Measurements from ENCODE around the gene COX19.
"Not testable (repeated sequence)": the region's sequence is repeated elsewhere in the genome, so short reads cannot be mapped to it uniquely, and the experiment has no call there.

Gene COX19

DNA sequence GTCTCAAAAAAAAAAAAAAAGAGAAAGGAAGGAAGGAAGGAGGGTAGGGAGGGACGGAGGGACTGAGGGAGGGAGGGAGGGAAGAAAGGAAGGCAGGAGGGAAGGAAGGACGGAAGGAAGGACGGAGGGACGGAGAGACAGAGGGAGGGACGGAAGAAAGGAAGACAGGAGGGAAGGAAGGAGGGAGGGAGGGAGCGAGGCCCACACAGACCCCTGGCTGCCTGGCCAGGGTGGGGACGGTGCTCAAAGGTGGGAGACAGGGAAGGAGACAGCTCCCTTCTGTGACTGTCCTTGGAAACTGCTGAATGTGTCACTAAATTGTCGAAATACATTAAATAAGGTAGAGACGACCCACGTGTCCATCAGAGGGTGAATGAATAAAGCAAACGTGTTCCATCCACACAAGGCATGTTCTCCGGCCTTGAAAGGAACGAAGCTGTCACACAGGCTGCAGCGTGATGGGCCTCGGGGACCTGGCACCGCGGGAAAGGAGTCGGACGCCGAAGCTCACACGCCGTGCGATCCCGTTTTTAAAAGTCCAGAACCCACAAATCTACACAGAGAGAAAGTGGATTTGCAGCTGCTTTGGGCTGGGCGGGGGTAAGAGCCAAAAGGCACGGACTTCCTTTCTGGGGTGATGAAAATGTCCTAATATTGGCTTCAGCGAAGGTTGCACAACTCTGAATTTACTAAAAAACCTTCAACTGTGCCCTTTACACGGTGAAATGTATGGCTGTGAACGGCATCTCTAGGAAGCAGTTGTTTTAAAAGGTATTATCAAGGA, 44.2 kb downstream of the COX19 start:
- no peak overlapping the region for H3K4me3 ChIP-seq (ENCODE audit: low read depth, low read length)
- TF ChIP-seq CTCF (IDR thresholded peaks at IDR 0.05; ENCODE audit: low read depth, low read length, missing control alignments): no peak
- DNase-seq (ENCODE audit: low read depth): no peak

DNA sequence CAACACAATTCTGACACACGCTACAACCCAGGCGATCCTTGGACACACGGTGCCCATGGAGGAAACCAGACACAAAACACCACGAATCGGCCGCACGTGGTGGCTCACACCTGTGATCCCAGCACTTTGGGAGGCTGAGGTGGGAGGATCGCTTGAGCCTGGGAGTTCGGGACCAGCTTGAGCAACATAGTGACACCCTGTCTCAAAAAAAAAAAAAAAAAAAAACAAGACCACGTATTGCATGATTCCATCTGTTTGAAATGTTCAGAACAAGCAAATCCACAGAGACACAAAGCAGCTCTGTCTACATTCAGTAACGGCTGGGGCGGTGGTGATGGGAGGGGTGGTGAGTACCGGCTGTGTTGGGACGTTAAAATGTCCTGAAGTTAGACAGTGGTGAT, 46.0 kb downstream of the COX19 start:
- no peak for DNase-seq (ENCODE audit: low read depth)
- TF ChIP-seq CTCF (IDR thresholded peaks at IDR 0.05; ENCODE audit: low read depth, low read length, missing control alignments): no peak
- no peak overlapping the region for H3K4me3 ChIP-seq (ENCODE audit: low read depth, low read length)

- no peak overlapping the region for H3K4me3 ChIP-seq (ENCODE audit: low read depth, low read length)
- no peak for DNase-seq (ENCODE audit: low read depth)
- TF ChIP-seq CTCF (IDR thresholded peaks at IDR 0.05; ENCODE audit: low read depth, low read length, missing control alignments): no peak
Measured at GRCh38 chr7:927031-927671, 48.2 kb downstream of the COX19 start.

DNA sequence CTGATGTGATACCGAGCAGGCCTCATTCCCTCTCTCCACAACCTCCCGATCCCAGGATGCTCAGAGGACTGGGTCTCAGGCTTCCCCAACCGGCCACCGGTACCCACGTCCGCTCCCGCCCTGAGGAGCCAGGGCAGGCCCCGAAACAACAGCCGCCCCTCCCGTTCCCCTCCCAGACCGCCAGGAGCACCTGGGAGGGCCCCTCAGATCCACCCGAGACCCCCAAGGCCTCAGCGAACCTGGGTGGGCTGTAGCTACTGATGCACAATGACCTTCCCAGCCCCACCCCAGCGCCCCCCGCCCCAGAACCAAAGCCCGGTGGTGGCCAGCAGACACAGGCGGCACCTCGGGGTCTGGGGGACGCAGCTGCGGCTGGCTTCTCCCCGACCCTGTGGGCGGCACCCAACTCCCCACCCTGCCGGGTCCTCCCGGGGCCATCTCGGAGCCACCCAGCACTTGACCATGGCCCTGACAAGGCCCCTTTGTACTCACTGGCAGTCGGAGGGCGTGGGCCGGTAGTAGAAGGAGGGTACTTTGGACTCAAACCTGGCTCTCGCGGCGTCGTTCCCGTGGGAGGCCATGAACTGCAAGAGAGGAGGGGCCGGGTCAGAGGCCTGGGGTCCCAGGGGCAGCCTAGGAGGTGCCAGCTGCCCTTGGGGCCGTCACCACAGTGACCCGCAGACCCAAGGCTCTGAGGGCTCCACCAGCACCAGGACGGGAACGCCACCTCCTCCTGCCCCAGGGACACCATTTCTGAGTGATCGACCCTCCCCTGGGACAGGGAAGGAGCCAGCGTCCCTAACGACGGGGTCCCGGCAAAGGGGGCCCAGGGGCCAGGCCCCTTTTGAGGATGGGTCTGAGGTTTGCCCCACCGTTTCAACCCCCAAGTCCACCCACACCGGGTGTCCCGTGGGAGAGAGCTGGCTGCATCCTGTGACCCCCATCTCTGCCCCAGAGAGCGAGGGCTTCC, 49.0 kb downstream of the COX19 start:
- no peak for TF ChIP-seq CTCF (IDR thresholded peaks at IDR 0.05; ENCODE audit: low read depth, low read length, missing control alignments)
- no peak overlapping the region for H3K4me3 ChIP-seq (ENCODE audit: low read depth, low read length)
- DNase-seq (ENCODE audit: low read depth): no peak

- no peak for TF ChIP-seq CTCF (IDR thresholded peaks at IDR 0.05; ENCODE audit: low read depth, low read length, missing control alignments)
Measured at GRCh38 chr7:925601-926000, 49.7 kb downstream of the COX19 start.

DNA sequence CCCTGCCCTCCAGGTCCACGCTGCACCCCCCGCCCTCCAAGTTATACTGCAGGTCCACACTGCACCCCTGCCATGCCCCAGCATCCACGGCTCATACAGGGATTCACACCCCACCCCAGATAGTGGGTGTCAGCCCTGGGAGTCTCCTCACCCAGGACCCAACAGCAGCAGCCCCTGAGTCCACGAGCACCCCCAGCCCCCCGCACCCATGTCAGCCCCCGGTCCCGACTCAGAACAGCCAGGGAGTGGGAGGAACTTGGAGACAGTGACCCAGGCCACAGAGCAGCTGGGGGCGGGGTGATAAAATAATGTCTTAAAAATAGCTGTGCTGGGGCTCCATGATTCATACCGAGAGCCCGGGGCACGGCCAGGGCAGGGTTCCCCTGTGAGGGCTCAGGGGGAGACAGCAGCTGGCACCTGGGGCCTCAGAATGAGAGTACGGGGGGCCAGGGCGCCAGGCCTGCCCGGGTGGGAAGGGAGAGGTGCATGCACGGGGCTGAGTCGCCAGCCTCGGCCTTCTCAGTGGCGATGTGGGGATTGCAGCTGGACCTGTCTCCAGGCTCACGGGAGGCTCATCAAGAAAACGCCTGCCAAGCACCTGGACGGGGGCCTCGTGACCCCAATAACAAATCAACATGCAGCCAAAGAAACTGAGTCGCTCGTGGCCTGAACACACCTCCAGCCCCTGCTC, 50.7 kb downstream of the COX19 start:
- peak overlapping the region; percentile 43 for H3K4me3 ChIP-seq (ENCODE audit: low read depth, low read length)
- DNase-seq (ENCODE audit: low read depth): no peak
- TF ChIP-seq CTCF (IDR thresholded peaks at IDR 0.05; ENCODE audit: low read depth, low read length, missing control alignments): no peak

More at GRCh38 chr7:925601-926000, 49.7 kb downstream of the COX19 start:
- H3K4me3 ChIP-seq (ENCODE audit: low read depth, low read length): no peak overlapping the region
- DNase-seq (ENCODE audit: low read depth): no peak

DNA sequence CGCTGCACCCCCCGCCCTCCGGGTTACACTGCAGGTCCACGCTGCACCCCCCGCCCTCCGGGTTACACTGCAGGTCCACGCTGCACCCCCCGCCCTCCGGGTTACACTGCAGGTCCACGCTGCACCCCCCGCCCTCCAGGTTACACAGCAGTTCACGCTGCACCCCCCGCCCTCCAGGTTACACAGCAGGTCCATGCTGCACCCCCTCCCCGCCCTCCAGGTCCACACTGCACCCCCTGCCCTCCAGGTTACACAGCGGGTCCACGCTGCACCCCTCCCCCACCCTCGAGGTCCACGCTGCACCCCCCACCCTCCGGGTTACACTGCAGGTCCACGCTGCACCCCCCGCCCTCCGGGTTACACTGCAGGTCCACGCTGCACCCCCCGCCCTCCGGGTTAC, 51.3 kb downstream of the COX19 start:
- peak overlapping the region; percentile 73 for H3K4me3 ChIP-seq (ENCODE audit: low read depth, low read length)
- not testable (repeated sequence) for DNase-seq (ENCODE audit: low read depth)
